Measurements from ENCODE around the gene HEXB. TPM values are rescaled to one million over a fixed set of nuclear protein-coding genes. Genes with fewer than 3 reads are reported as not detected.

Gene HEXB
- total and polyA plus RNA-seq, 2 of the 13 experiments (the other 11 are each of a cell fraction or from before 2014, with no cell fraction given) = 100 to 104 TPM

- no peak for TF ChIP-seq CEBPB (IDR thresholded peaks at IDR 0.05; ENCODE audit: borderline replicate concordance, low read depth, low read length)
- TF ChIP-seq CSRNP1 (CRISPR knock-in tag; IDR thresholded peaks at IDR 0.05) = peak; percentile 70
- no peak for TF ChIP-seq RFX3 (CRISPR knock-in tag; IDR thresholded peaks at IDR 0.05)
- TF ChIP-seq AKNA (CRISPR knock-in tag; IDR thresholded peaks at IDR 0.05; ENCODE audit: borderline replicate concordance) = no peak
- TF ChIP-seq HNRNPUL1 (IDR thresholded peaks at IDR 0.05; ENCODE audit: low read depth, low read length) = no peak
- 0 out of 2 replicates have a peak, but pooled peaks have one; percentile 25 for TF ChIP-seq ZNF619 (CRISPR knock-in tag; IDR thresholded peaks at IDR 0.05)
- TF ChIP-seq FOXO4 (CRISPR knock-in tag; conservative IDR thresholded peaks at IDR 0.05) = no peak
- TF ChIP-seq ZNF510 (CRISPR knock-in tag; IDR thresholded peaks at IDR 0.05; ENCODE audit: low read depth) = no peak
- no peak for TF ChIP-seq WIZ (CRISPR knock-in tag; IDR thresholded peaks at IDR 0.05)
- TF ChIP-seq NR2F6 (IDR thresholded peaks at IDR 0.05) = no peak
- no peak for TF ChIP-seq NR2F6 (CRISPR knock-in tag; IDR thresholded peaks at IDR 0.05)
- TF ChIP-seq HIVEP1 (CRISPR knock-in tag; IDR thresholded peaks at IDR 0.05) = peak; percentile 12; the same call in 1 of the 2 replicates
- no peak for TF ChIP-seq TEAD2 (CRISPR knock-in tag; IDR thresholded peaks at IDR 0.05)
- TF ChIP-seq ZNF770 (CRISPR knock-in tag; IDR thresholded peaks at IDR 0.05) = 0 out of 2 replicates have a peak, but pooled peaks have one; percentile 15
- TF ChIP-seq ZNF24 (IDR thresholded peaks at IDR 0.05) = no peak
- TF ChIP-seq ZMYM4 (CRISPR knock-in tag; IDR thresholded peaks at IDR 0.05) = peak; percentile 85
Observed at GRCh38 chr5:74684900-74685851, at the start of gene HEXB (continued).

All from HepG2 (cell line).